ENCODE results near the gene MRPL9.
"Not testable (repeated sequence)": the region's sequence is repeated elsewhere in the genome, so short reads cannot be mapped to it uniquely, and the experiment has no call there.

MRPL9 gene

DNA sequence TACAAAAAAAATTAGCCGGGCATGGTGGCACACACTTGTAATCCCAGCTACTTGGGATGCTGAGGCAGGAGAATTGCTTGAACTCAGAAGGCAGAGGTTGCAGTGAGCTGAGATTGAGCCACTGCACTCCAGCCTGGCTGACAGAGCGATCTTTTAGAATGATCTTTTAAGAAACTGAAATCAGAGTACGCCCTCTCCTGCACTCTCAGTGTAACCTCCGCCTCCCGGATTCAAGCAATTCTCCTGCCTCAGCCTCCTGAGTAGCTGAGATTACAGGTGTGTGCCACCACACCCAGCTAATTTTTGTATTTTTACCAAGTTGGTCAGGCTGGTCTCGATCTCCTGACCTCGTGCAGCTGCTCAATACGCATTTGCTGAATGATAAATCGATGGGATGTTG lies 29.3 kb downstream of the MRPL9 start:
- H3K18ac ChIP-seq (ENCODE audit: low read depth in 1 of 2, low read length in 2 of 2); H3K4me2 ChIP-seq (ENCODE audit: low read length, poor library complexity, severe bottlenecking); H2BK5ac ChIP-seq (ENCODE audit: low read depth, low read length, poor library complexity, severe bottlenecking); H3K14ac ChIP-seq (ENCODE audit: low read length in 2 of 2); H3K9me3 ChIP-seq (ENCODE audit: control insufficient read depth, low read length); H2AK5ac ChIP-seq (ENCODE audit: low read length, severe bottlenecking); H4K91ac ChIP-seq (ENCODE audit: low read length); H3K9ac ChIP-seq (ENCODE audit: low read length); DNase-seq; H2BK15ac ChIP-seq (ENCODE audit: low read depth, poor library complexity, severe bottlenecking); H3K79me1 ChIP-seq (replicated peaks; ENCODE audit: low read length, poor library complexity, severe bottlenecking); H3K23ac ChIP-seq (ENCODE audit: low read length in 2 of 2); H2AFZ ChIP-seq (ENCODE audit: low read depth, low read length); H3K4me3 ChIP-seq (ENCODE audit: insufficient read depth in 1 of 2, low read depth in 1 of 2, low read length in 2 of 2); H3K4ac ChIP-seq (ENCODE audit: low read depth in 1 of 2, low read length in 2 of 2); H4K8ac ChIP-seq (ENCODE audit: low read length); H3K27ac ChIP-seq (ENCODE audit: low read length, poor library complexity, severe bottlenecking); H2BK12ac ChIP-seq (ENCODE audit: low read length in 2 of 2); H2BK120ac ChIP-seq (ENCODE audit: low read depth, low read length); H3K4me1 ChIP-seq (ENCODE audit: control insufficient read depth, insufficient read depth, low read depth, low read length); H3K36me3 ChIP-seq (ENCODE audit: control insufficient read depth in 1 of 2, insufficient read depth in 2 of 2, low read depth in 1 of 2, low read length in 2 of 2): not testable (repeated sequence)
- 93% methylated on average over 9 of the region's 9 CpGs for WGBS
- H3K27me3 ChIP-seq (ENCODE audit: control insufficient read depth in 1 of 2, insufficient read depth in 1 of 2, low read length in 2 of 2), result peaks cover 0 to 28% of the 10 kb centered on the region in 2 experiments

DNA sequence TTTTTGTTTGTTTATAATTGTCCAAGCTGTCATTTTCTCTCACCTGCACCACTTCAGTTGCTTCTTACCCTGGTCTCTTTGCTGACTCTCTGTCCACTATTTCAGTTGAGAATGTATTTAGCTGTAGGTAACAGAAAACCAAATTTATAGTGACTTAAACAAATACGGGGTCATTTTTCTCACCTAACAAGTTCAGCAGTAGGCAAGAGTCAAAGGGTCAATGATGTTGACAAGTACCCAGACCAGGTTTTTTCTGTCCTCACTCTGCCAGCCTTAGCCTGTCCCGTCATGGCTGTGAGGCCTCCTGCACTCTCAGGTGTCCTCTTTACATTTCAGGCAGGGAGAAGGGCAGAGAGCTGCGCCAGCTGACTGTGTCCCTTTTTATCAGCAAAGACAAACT lies 30.2 kb downstream of the MRPL9 start:
- H3K36me3 ChIP-seq (ENCODE audit: control insufficient read depth in 1 of 2, insufficient read depth in 2 of 2, low read depth in 1 of 2, low read length in 2 of 2), result no peaks in the 10 kb centered on the region
- H3K23ac ChIP-seq (ENCODE audit: low read length in 2 of 2), result no peak overlapping the region
- 82% methylated on average over 3 of the region's 3 CpGs for WGBS
- H2AFZ ChIP-seq (ENCODE audit: low read depth, low read length), result no peak overlapping the region
- no peak overlapping the region for H3K27ac ChIP-seq (ENCODE audit: low read length, poor library complexity, severe bottlenecking)
- no peak for DNase-seq
- no peak overlapping the region for H2BK12ac ChIP-seq (ENCODE audit: low read length in 2 of 2)
- H3K18ac ChIP-seq (ENCODE audit: low read depth in 1 of 2, low read length in 2 of 2), result no peak overlapping the region
- no peak overlapping the region for H4K91ac ChIP-seq (ENCODE audit: low read length)
- H3K4ac ChIP-seq (ENCODE audit: low read depth in 1 of 2, low read length in 2 of 2), result no peak overlapping the region
- no peaks in the 10 kb centered on the region for H3K79me1 ChIP-seq (replicated peaks; ENCODE audit: low read length, poor library complexity, severe bottlenecking)
- H3K4me3 ChIP-seq (ENCODE audit: insufficient read depth in 1 of 2, low read depth in 1 of 2, low read length in 2 of 2), result no peak overlapping the region
- peak overlapping the region in 1 of 2 experiments; percentile 18 for H3K14ac ChIP-seq (ENCODE audit: low read length in 2 of 2)
- no peak overlapping the region for H3K4me2 ChIP-seq (ENCODE audit: low read length, poor library complexity, severe bottlenecking)
- H3K9me3 ChIP-seq (ENCODE audit: control insufficient read depth, low read length), result peaks cover 6% of the 10 kb centered on the region
- peaks cover 7% of the 10 kb centered on the region for H3K4me1 ChIP-seq (ENCODE audit: control insufficient read depth, insufficient read depth, low read depth, low read length)
- no peak overlapping the region for H2BK5ac ChIP-seq (ENCODE audit: low read depth, low read length, poor library complexity, severe bottlenecking)
- H2BK120ac ChIP-seq (ENCODE audit: low read depth, low read length), result no peak overlapping the region
- H2BK15ac ChIP-seq (ENCODE audit: low read depth, poor library complexity, severe bottlenecking), result no peak overlapping the region
- no peak overlapping the region for H3K9ac ChIP-seq (ENCODE audit: low read length)
- no peak overlapping the region for H2AK5ac ChIP-seq (ENCODE audit: low read length, severe bottlenecking)
- H3K27me3 ChIP-seq (ENCODE audit: control insufficient read depth in 1 of 2, insufficient read depth in 1 of 2, low read length in 2 of 2), result peaks cover 0 to 29% of the 10 kb centered on the region in 2 experiments
- H4K8ac ChIP-seq (ENCODE audit: low read length), result no peak overlapping the region

DNA sequence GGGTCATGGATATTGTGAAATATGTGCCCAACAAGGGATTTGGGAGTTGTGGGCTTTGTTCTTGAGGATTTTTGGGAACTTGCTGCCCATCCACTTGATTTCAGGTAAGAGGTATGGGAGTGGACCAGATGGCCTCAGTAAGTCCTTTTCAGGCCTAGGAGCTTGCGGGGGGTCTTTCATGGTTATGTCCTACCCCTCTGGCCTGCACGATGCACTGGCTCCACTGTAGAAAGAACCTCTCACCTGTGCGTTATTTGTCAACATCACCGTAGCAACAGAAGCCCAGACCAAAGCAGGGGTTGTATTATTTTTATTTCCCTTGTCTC lies 33.4 kb downstream of the MRPL9 start:
- Histone ChIP-seq H3K36me3 (ENCODE audit: control insufficient read depth in 1 of 2, insufficient read depth in 2 of 2, low read depth in 1 of 2, low read length in 2 of 2) (no peaks in the 10 kb centered on the region), H3K27ac (ENCODE audit: low read length, poor library complexity, severe bottlenecking) (no peak overlapping the region), H2BK120ac (ENCODE audit: low read depth, low read length) (no peak overlapping the region), H3K27me3 (ENCODE audit: control insufficient read depth in 1 of 2, insufficient read depth in 1 of 2, low read length in 2 of 2) (peaks cover 0 to 53% of the 10 kb centered on the region in 2 experiments), H3K23ac (ENCODE audit: low read length in 2 of 2) (no peak overlapping the region), H2AFZ (ENCODE audit: low read depth, low read length) (no peak overlapping the region), H3K9me3 (ENCODE audit: control insufficient read depth, low read length) (no peaks in the 10 kb centered on the region), H2BK5ac (ENCODE audit: low read depth, low read length, poor library complexity, severe bottlenecking) (no peak overlapping the region), H3K14ac (ENCODE audit: low read length in 2 of 2) (no peak overlapping the region), H4K8ac (ENCODE audit: low read length) (no peak overlapping the region), H4K91ac (ENCODE audit: low read length) (no peak overlapping the region), H3K18ac (ENCODE audit: low read depth in 1 of 2, low read length in 2 of 2) (no peak overlapping the region), H3K79me1 (replicated peaks; ENCODE audit: low read length, poor library complexity, severe bottlenecking) (no peaks in the 10 kb centered on the region), H3K4ac (ENCODE audit: low read depth in 1 of 2, low read length in 2 of 2) (no peak overlapping the region), H3K4me2 (ENCODE audit: low read length, poor library complexity, severe bottlenecking) (no peak overlapping the region), H2BK15ac (ENCODE audit: low read depth, poor library complexity, severe bottlenecking) (no peak overlapping the region), H3K4me1 (ENCODE audit: control insufficient read depth, insufficient read depth, low read depth, low read length) (peaks cover 7% of the 10 kb centered on the region), H3K9ac (ENCODE audit: low read length) (no peak overlapping the region), H3K4me3 (ENCODE audit: insufficient read depth in 1 of 2, low read depth in 1 of 2, low read length in 2 of 2) (no peak overlapping the region), H2BK12ac (ENCODE audit: low read length in 2 of 2) (no peak overlapping the region), H2AK5ac (ENCODE audit: low read length, severe bottlenecking) (no peak overlapping the region)
- DNase-seq, result no peak
- 95% methylated on average over 4 of the region's 4 CpGs for whole genome bisulfite sequencing

DNA sequence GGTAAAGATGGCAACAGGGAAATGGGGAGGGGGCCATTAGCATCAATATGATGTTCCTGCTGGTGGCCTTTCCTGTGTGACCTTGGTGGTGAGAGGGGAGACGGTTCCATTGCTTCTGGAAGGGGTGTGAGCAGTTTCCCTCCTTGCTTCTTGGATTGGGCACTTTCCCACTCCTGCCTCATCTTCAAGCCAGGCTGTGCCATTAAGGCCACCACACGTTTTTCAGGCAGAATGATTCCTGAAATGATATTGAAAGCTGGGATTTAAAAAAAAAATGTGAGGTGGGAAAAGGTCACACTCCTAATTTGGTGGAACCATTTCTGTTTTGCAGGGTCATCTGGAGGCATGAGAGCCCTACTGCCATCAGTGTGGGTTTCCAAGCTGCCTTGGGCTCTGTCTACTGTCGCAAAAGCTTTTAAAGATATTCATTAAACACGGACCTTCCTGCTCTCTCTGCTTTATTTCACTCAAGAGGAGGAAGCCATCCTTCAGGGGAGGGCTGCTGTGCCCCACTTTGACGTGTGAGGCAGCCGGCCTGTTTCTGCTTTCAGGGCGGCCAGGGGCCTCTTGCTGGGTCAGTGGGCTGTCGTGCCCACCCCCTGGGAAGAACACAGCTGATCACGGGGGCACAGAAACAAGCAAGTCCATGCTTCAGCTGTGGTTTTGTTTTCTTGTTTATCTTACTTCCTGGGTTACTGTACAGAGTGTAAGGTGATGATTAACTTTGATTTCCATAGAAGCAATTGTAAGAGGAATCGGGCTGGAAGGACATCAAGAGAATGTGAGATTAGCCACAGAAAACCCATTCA lies 33.9 kb downstream of the MRPL9 start:
- H3K14ac ChIP-seq (ENCODE audit: low read length in 2 of 2), result no peak overlapping the region
- H3K79me1 ChIP-seq (replicated peaks; ENCODE audit: low read length, poor library complexity, severe bottlenecking), result no peaks in the 10 kb centered on the region
- no peak overlapping the region for H4K8ac ChIP-seq (ENCODE audit: low read length)
- H2BK12ac ChIP-seq (ENCODE audit: low read length in 2 of 2), result no peak overlapping the region
- H3K9me3 ChIP-seq (ENCODE audit: control insufficient read depth, low read length), result no peaks in the 10 kb centered on the region
- no peak overlapping the region for H2BK5ac ChIP-seq (ENCODE audit: low read depth, low read length, poor library complexity, severe bottlenecking)
- H3K18ac ChIP-seq (ENCODE audit: low read depth in 1 of 2, low read length in 2 of 2), result no peak overlapping the region
- 63% methylated on average over 10 of the region's 10 CpGs for WGBS
- H3K4me3 ChIP-seq (ENCODE audit: insufficient read depth in 1 of 2, low read depth in 1 of 2, low read length in 2 of 2), result no peak overlapping the region
- H3K27me3 ChIP-seq (ENCODE audit: control insufficient read depth in 1 of 2, insufficient read depth in 1 of 2, low read length in 2 of 2), result peaks cover under 1 to 55% of the 10 kb centered on the region in 2 experiments
- no peak overlapping the region for H2BK15ac ChIP-seq (ENCODE audit: low read depth, poor library complexity, severe bottlenecking)
- no peaks in the 10 kb centered on the region for H3K36me3 ChIP-seq (ENCODE audit: control insufficient read depth in 1 of 2, insufficient read depth in 2 of 2, low read depth in 1 of 2, low read length in 2 of 2)
- peak overlapping the region; percentile 12 for H3K4me2 ChIP-seq (ENCODE audit: low read length, poor library complexity, severe bottlenecking)
- DNase-seq, result no peak
- no peak overlapping the region for H3K27ac ChIP-seq (ENCODE audit: low read length, poor library complexity, severe bottlenecking)
- H2BK120ac ChIP-seq (ENCODE audit: low read depth, low read length), result no peak overlapping the region
- no peak overlapping the region for H3K9ac ChIP-seq (ENCODE audit: low read length)
- H3K4ac ChIP-seq (ENCODE audit: low read depth in 1 of 2, low read length in 2 of 2), result no peak overlapping the region
- no peak overlapping the region for H2AFZ ChIP-seq (ENCODE audit: low read depth, low read length)
- H3K4me1 ChIP-seq (ENCODE audit: control insufficient read depth, insufficient read depth, low read depth, low read length), result peaks cover 7% of the 10 kb centered on the region
- H3K23ac ChIP-seq (ENCODE audit: low read length in 2 of 2), result no peak overlapping the region
- H4K91ac ChIP-seq (ENCODE audit: low read length), result no peak overlapping the region
- no peak overlapping the region for H2AK5ac ChIP-seq (ENCODE audit: low read length, severe bottlenecking)
